GM12878 (cell line): ENCODE results near the gene ADD1. TPM values are rescaled to one million over a fixed set of nuclear protein-coding genes. Genes with fewer than 3 reads are reported as not detected.

Source experiments
- ATAC-seq: fragments of 200-7000 bp; cut with Tn5 transposase; 3 replicates; pipeline ENCODE4 v1.9.1; 2020; ENCODE audit warnings: mild to moderate bottlenecking, moderate library complexity
- BruUV-seq: library from RNA; stranded (reverse); fragments of 400-500 nt; replicated peaks from 2 replicates; lab custom pipeline; 2021; lab: Mats Ljungman, UMichigan
- CTCF ChIA-PET: fragments of 300-600 bp; sonication (Branson Sonifier 250); formaldehyde crosslinking; extraction: SDS; loops from one replicate; lab custom pipeline; 2021; ENCODE audit warnings: inconsistent platforms; lab: Yijun Ruan, JAX
- POLR2A ChIA-PET: fragments of 350-600 bp; formaldehyde crosslinking; extraction: SDS; loops from one replicate; lab custom pipeline; 2021; ENCODE audit warnings: inconsistent platforms; lab: Charles Lee
- RAD21 ChIA-PET: fragments of 300-600 bp; sonication (Branson Sonifier 250); formaldehyde crosslinking; loops from one replicate; lab custom pipeline; 2023; ENCODE audit warnings: antibody characterized with exemption; ENCODE audit not compliant: unreplicated experiment; lab: Charles Lee
- SMC1A ChIA-PET: fragments of 300-600 bp; sonication (Branson Sonifier 250); formaldehyde crosslinking; loops from one replicate; lab custom pipeline; 2023; ENCODE audit not compliant: unreplicated experiment, uncharacterized antibody; lab: Charles Lee
- DNase-seq: peaks from one replicate; pipeline ENCODE4 v3.0.0-alpha.2; 2011; ENCODE audit warnings: low read depth, low spot score
- FAIRE-seq: peaks from 3 replicates; lab custom pipeline; 2011; peaks lifted over from hg19 to GRCh38; lab: Jason Lieb, UNC
- H2AFZ ChIP-seq: 2 replicates; pipeline ENCODE4 v1.6.0; 2011; ENCODE audit warnings: low read depth, low read length, control low read depth; ENCODE audit not compliant: control insufficient read depth
- H3K27ac ChIP-seq: 2 replicates; pipeline ENCODE4 v1.5.1; 2011; ENCODE audit warnings: control low read depth; ENCODE audit not compliant: control insufficient read depth, insufficient read depth
- H3K27me3 ChIP-seq, 2 experiments: replicated peaks in 1 of 2; 2 replicates each; pipeline versions ENCODE4 v1.6.0 to v1.6.1; 2011; ENCODE audit warnings: low read length in 1 of 2; ENCODE audit not compliant: control insufficient read depth in 2 of 2, insufficient read depth in 2 of 2
- H3K36me3 ChIP-seq, 2 experiments: 2 replicates each; pipeline ENCODE4 v1.5.1; 2011; ENCODE audit warnings: low read length in 1 of 2; ENCODE audit not compliant: control insufficient read depth in 2 of 2, insufficient read depth in 2 of 2
- H3K4me1 ChIP-seq: 2 replicates; pipeline ENCODE4 v1.6.1; 2011; ENCODE audit warnings: mild to moderate bottlenecking, low read length, moderate library complexity, mixed read lengths; ENCODE audit not compliant: control insufficient read depth, insufficient read depth
- H3K4me2 ChIP-seq: 2 replicates; pipeline ENCODE4 v1.6.0; 2011; ENCODE audit warnings: control low read depth; ENCODE audit not compliant: control insufficient read depth, insufficient read depth
- H3K4me3 ChIP-seq: fragments of 200-600 bp; sonication (generic); 2 replicates; pipeline ENCODE4 v1.5.1; 2016
- H3K79me2 ChIP-seq: 2 replicates; pipeline ENCODE4 v1.6.0; 2011; ENCODE audit warnings: low read length; ENCODE audit not compliant: control insufficient read depth, insufficient read depth
- H3K9ac ChIP-seq: 2 replicates; pipeline ENCODE4 v1.8.0; 2011; ENCODE audit warnings: low read length, control low read depth, mixed read lengths; ENCODE audit not compliant: control insufficient read depth, insufficient read depth
- H3K9me3 ChIP-seq: replicated peaks from 3 replicates; pipeline ENCODE4 v1.5.1; 2011; ENCODE audit warnings: mild to moderate bottlenecking, low read length; ENCODE audit not compliant: control insufficient read depth, insufficient read depth
- H4K20me1 ChIP-seq: 2 replicates; pipeline ENCODE4 v1.6.0; 2011; ENCODE audit not compliant: control insufficient read depth, insufficient read depth
- YY1 ChIP-seq: IDR thresholded peaks from 2 replicates; pipeline ENCODE4 v1.6.1; 2011; ENCODE audit warnings: low read depth, mild to moderate bottlenecking, low read length
- WGBS: methylation state at CpG from one replicate; pipeline ENCODE4 v1.1.6; 2016; ENCODE audit warnings: low lambda C conversion rate; ENCODE audit not compliant: insufficient replicate concordance, insufficient coverage; ENCODE audit errors: missing lambda C conversion rate; 5-methylcytosine and 5-hydroxymethylcytosine counted together
- in situ Hi-C: fragments of 300-500 bp; cut with MboI; formaldehyde crosslinking; loops from 9 replicates; pipeline ENCODE4 v1.14.3; 2018; ENCODE audit warnings: mixed read lengths
- intact Hi-C: fragments of 100-400 bp; cut with micrococcal nuclease; formaldehyde crosslinking; loops from one replicate; pipeline ENCODE4 v1.14.2; 2022; ENCODE audit not compliant: unreplicated experiment
- polyA plus RNA-seq, 11 experiments: library from polyadenylated mRNA; depleted of rRNA in 4 of 11; unstranded in 6 of 11; stranded (reverse) in 5 of 11; fragments of >200 nt; fragmentation: Nextera tagmentation in 4 of 11; fragmentation: Illumina TruSeq in 1 of 11; extraction: Ambion mirVana in 4 of 11; extraction: Trizol in 1 of 11; gene quantifications; 1 replicate in 1 of 11; 2 replicates in 10 of 11; pipeline versions ENCODE4 v1.2.1 to v1.2.3, GENCODE V29; 2011 to 2016; ENCODE audit warnings: inconsistent platforms in 2 of 11, missing spikeins in 2 of 11, low read depth in 1 of 11
- total RNA-seq, 4 experiments: library from RNA; depleted of rRNA in 3 of 4; stranded (reverse); fragments of >200 nt in 3 of 4; fragmentation: Illumina TruSeq in 1 of 4; extraction: Trizol in 1 of 4; gene quantifications; 2 replicates each; pipeline versions ENCODE4 v1.2.1 to v1.2.3, GENCODE V29; 2013 to 2021
- TF ChIP-seq, protein P1 (sequence below): IDR thresholded peaks from 2 replicates; pipeline ENCODE4 v1.6.1; 2012; ENCODE audit warnings: mild to moderate bottlenecking, low read depth, low read length

The ADD1 gene
- total and polyA plus RNA-seq, 10 of the 15 experiments (the other 5 are each of a cell fraction or from before 2014, with no cell fraction given): 21.6 to 182 (median 105) TPM

DNA sequence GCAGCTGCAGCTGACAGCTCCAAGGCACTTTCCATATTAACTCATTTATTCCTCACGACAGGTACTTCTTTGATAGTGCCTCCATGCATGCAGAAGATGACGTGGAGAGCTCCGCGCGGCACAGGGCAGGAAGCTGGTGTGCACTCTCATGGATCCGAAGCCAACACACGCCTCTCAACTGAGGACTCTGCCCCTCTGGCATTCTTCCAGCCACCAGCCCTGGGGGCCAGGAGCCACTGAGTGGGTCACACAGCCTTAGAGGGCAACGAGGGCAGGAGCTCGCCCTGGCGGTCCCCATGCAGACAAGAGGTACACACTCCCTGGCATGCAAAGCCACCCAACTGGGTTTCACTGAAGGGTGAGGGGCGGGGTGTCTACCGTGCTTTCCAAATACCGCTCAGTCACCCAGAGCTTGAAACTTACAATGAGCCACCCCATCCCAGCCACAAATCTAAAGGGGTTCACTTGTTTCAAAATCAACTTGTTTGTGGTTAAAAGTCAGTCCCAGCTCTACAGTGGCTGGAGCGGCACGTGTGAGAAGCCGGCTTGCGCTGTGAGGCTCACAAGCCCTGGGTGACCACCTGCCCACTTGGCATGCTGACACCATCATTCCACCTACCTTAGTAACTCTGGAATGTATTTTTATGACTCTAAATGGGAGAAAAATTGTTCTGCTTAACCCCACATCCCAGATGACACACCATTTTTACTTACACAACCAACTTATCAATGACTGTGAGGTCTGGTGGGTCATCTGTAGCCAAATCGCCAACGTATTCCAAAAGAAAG, 103.4 kb downstream of the ADD1 start:
- ChIA-PET POLR2A (interaction anchor here (0.5 to 1.3 kb wide), 2 partner anchors 11 to 467 kb away, joined by 3 to 5 read pairs; no protein-coding TSS in a partner anchor), CTCF (interaction anchor here (0.6 to 1.0 kb wide), 3 partner anchors 10 to 412 kb away, joined by 3 read pairs; no protein-coding TSS in a partner anchor), SMC1A (interaction anchor here (1.1 kb wide), 1 partner anchor 15 kb away, joined by 3 read pairs; no protein-coding TSS in a partner anchor)
- Histone ChIP-seq H3K9me3 (no peaks in the 10 kb centered on the region), H3K4me1 (no peaks in the 10 kb centered on the region), H4K20me1 (no peaks in the 10 kb centered on the region; the same call in 1 of the 2 replicates), H3K79me2 (peaks cover 1% of the 10 kb centered on the region)
- 92% methylated on average over 19 of the region's 19 CpGs for WGBS
- DNase-seq: no peak
- BruUV-seq: no TSS peak
- intact Hi-C loops: no loop called here
- ATAC-seq: no peak
- TF ChIP-seq YY1: no peak
- TF ChIP-seq, protein P1, sequence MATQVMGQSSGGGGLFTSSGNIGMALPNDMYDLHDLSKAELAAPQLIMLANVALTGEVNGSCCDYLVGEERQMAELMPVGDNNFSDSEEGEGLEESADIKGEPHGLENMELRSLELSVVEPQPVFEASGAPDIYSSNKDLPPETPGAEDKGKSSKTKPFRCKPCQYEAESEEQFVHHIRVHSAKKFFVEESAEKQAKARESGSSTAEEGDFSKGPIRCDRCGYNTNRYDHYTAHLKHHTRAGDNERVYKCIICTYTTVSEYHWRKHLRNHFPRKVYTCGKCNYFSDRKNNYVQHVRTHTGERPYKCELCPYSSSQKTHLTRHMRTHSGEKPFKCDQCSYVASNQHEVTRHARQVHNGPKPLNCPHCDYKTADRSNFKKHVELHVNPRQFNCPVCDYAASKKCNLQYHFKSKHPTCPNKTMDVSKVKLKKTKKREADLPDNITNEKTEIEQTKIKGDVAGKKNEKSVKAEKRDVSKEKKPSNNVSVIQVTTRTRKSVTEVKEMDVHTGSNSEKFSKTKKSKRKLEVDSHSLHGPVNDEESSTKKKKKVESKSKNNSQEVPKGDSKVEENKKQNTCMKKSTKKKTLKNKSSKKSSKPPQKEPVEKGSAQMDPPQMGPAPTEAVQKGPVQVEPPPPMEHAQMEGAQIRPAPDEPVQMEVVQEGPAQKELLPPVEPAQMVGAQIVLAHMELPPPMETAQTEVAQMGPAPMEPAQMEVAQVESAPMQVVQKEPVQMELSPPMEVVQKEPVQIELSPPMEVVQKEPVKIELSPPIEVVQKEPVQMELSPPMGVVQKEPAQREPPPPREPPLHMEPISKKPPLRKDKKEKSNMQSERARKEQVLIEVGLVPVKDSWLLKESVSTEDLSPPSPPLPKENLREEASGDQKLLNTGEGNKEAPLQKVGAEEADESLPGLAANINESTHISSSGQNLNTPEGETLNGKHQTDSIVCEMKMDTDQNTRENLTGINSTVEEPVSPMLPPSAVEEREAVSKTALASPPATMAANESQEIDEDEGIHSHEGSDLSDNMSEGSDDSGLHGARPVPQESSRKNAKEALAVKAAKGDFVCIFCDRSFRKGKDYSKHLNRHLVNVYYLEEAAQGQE: no peak
- TF ChIP-seq, all 136 proteins: peak for 0
- H3K27ac ChIP-seq: no peak overlapping the region
- RAD21 ChIA-PET: no interaction called here
- peaks cover 53 to 60% of the 10 kb centered on the region in 2 experiments for H3K36me3 ChIP-seq
- no peak overlapping the region for H3K4me3 ChIP-seq
- no peaks in the 10 kb centered on the region for H3K27me3 ChIP-seq
- no peak overlapping the region for H2AFZ ChIP-seq
- H3K4me2 ChIP-seq: no peak overlapping the region
- in situ Hi-C loops: loop anchor here (25.0 kb wide), 1 partner anchor 185 kb away; the partner anchor contains the start of gene TNIP2
- no peak overlapping the region for H3K9ac ChIP-seq
- no peak for FAIRE-seq
